Panc1 (cell line): ENCODE data around the gene CCDC12.

ENCODE experiments used
- TCF7L2 ChIP-seq: IDR thresholded peaks from 2 replicates; pipeline ENCODE4 v1.6.1; 2011; ENCODE audit warnings: mild to moderate bottlenecking, low read depth, low read length, inconsistent platforms
- TF ChIP-seq, protein P1 (sequence below), 2 experiments: IDR thresholded peaks; 2 replicates each; pipeline ENCODE4 v1.6.1; 2011 to 2012; ENCODE audit warnings: low read depth in 2 of 2, control low read depth in 1 of 2, low read length in 1 of 2, mild to moderate bottlenecking in 1 of 2, moderate library complexity in 1 of 2; ENCODE audit not compliant: insufficient read depth in 1 of 2
- TF ChIP-seq, protein P2 (sequence below): fragments of 450-650 bp; IDR thresholded peaks from 2 replicates; pipeline ENCODE4 v1.5.1; 2017; ENCODE audit warnings: mild to moderate bottlenecking

DNA sequence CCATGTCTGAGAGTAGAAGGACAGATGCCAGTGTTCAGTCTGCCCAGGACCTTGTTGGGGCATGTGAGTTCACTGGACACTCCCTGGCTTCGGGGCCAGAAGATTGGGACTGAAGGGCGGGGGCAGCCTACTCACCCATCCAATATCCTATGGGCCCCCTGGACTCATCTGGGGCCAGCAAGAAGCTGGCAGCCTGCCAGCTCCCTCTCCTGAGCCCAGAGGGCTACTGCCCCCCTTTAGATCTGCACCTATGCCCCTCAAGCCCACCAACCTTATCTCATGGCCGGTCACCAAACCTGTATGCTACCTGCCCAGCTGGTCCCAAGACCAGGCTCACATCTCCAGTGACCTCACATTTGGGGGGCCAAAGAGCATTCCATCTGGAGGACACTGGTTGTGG, 90.9 kb downstream of the CCDC12 start:
- TF ChIP-seq, protein P1, sequence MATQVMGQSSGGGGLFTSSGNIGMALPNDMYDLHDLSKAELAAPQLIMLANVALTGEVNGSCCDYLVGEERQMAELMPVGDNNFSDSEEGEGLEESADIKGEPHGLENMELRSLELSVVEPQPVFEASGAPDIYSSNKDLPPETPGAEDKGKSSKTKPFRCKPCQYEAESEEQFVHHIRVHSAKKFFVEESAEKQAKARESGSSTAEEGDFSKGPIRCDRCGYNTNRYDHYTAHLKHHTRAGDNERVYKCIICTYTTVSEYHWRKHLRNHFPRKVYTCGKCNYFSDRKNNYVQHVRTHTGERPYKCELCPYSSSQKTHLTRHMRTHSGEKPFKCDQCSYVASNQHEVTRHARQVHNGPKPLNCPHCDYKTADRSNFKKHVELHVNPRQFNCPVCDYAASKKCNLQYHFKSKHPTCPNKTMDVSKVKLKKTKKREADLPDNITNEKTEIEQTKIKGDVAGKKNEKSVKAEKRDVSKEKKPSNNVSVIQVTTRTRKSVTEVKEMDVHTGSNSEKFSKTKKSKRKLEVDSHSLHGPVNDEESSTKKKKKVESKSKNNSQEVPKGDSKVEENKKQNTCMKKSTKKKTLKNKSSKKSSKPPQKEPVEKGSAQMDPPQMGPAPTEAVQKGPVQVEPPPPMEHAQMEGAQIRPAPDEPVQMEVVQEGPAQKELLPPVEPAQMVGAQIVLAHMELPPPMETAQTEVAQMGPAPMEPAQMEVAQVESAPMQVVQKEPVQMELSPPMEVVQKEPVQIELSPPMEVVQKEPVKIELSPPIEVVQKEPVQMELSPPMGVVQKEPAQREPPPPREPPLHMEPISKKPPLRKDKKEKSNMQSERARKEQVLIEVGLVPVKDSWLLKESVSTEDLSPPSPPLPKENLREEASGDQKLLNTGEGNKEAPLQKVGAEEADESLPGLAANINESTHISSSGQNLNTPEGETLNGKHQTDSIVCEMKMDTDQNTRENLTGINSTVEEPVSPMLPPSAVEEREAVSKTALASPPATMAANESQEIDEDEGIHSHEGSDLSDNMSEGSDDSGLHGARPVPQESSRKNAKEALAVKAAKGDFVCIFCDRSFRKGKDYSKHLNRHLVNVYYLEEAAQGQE (IDR thresholded peaks at IDR 0.05; ENCODE audit: insufficient read depth in 1 of 2, low read depth in 2 of 2, low read length in 1 of 2): no peak
- TF ChIP-seq, protein P2, sequence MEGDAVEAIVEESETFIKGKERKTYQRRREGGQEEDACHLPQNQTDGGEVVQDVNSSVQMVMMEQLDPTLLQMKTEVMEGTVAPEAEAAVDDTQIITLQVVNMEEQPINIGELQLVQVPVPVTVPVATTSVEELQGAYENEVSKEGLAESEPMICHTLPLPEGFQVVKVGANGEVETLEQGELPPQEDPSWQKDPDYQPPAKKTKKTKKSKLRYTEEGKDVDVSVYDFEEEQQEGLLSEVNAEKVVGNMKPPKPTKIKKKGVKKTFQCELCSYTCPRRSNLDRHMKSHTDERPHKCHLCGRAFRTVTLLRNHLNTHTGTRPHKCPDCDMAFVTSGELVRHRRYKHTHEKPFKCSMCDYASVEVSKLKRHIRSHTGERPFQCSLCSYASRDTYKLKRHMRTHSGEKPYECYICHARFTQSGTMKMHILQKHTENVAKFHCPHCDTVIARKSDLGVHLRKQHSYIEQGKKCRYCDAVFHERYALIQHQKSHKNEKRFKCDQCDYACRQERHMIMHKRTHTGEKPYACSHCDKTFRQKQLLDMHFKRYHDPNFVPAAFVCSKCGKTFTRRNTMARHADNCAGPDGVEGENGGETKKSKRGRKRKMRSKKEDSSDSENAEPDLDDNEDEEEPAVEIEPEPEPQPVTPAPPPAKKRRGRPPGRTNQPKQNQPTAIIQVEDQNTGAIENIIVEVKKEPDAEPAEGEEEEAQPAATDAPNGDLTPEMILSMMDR: no peak
- TF ChIP-seq TCF7L2: no peak
